ENCODE data around the gene LHX3. TPM values are rescaled to one million over a fixed set of nuclear protein-coding genes. Genes with fewer than 3 reads are reported as not detected.

Gene LHX3
- total and polyA plus RNA-seq, 2 donors (not counting 1 experiment from before 2014, with no cell fraction given): not detected

- no peaks in the 10 kb centered on the region for H3K79me2 ChIP-seq (ENCODE audit: control insufficient read depth, insufficient read depth, low read length)
- H3K4me1 ChIP-seq (ENCODE audit: control insufficient read depth, extremely low read depth, insufficient read depth, low read length): no peaks in the 10 kb centered on the region
- H3K36me3 ChIP-seq (ENCODE audit: control insufficient read depth, insufficient read depth, low read length): no peaks in the 10 kb centered on the region
- H3K4me3 ChIP-seq (replicated peaks in 1 of 4; ENCODE audit: control extremely low read depth in 1 of 4, insufficient read depth in 1 of 4, low read depth in 3 of 4, low read length in 4 of 4): no peak overlapping the region
- TF ChIP-seq EZH2 (IDR thresholded peaks at IDR 0.05; ENCODE audit: low read length, missing control alignments) (peak; percentile 58), CTCF (conservative IDR thresholded peaks at IDR 0.05 in 1 of 2, IDR thresholded peaks at IDR 0.05 in 1 of 2; ENCODE audit: low read depth in 1 of 2, low read length in 2 of 2) (no peak)
- DNase-seq (ENCODE audit: low read depth in 2 of 2): peak in 1 of 2 donors; percentile 20
- no peak overlapping the region for H3K4me2 ChIP-seq (ENCODE audit: extremely low read depth, insufficient read depth, low read length)
- H2AFZ ChIP-seq (ENCODE audit: low read length): no peak overlapping the region
- peaks cover 66% of the 10 kb centered on the region for H3K27me3 ChIP-seq (ENCODE audit: control insufficient read depth, insufficient read depth, low read length)
- no peak overlapping the region for H3K9ac ChIP-seq (ENCODE audit: insufficient read depth, low read length)
- no peak overlapping the region for H3K27ac ChIP-seq (ENCODE audit: insufficient read depth, low read length)
- H3K9me3 ChIP-seq (ENCODE audit: control insufficient read depth, insufficient read depth, low read depth, low read length): no peaks in the 10 kb centered on the region
- no peaks in the 10 kb centered on the region for H4K20me1 ChIP-seq (ENCODE audit: control insufficient read depth, extremely low read depth, insufficient read depth, low read length)
Measured at GRCh38 chr9:136201609-136202453, 3.1 kb downstream of the LHX3 start.

- no peak overlapping the region for H3K9ac ChIP-seq (ENCODE audit: insufficient read depth, low read length)
- no peak overlapping the region for H3K4me2 ChIP-seq (ENCODE audit: extremely low read depth, insufficient read depth, low read length)
- no peaks in the 10 kb centered on the region for H4K20me1 ChIP-seq (ENCODE audit: control insufficient read depth, extremely low read depth, insufficient read depth, low read length)
- no peak overlapping the region for H2AFZ ChIP-seq (ENCODE audit: low read length)
- no peaks in the 10 kb centered on the region for H3K36me3 ChIP-seq (ENCODE audit: control insufficient read depth, insufficient read depth, low read length)
- H3K79me2 ChIP-seq (ENCODE audit: control insufficient read depth, insufficient read depth, low read length): no peaks in the 10 kb centered on the region
- H3K4me3 ChIP-seq (replicated peaks in 1 of 4; ENCODE audit: control extremely low read depth in 1 of 4, insufficient read depth in 1 of 4, low read depth in 3 of 4, low read length in 4 of 4): no peak overlapping the region
- no peak for DNase-seq (ENCODE audit: low read depth in 2 of 2)
- no peaks in the 10 kb centered on the region for H3K9me3 ChIP-seq (ENCODE audit: control insufficient read depth, insufficient read depth, low read depth, low read length)
- H3K27me3 ChIP-seq (ENCODE audit: control insufficient read depth, insufficient read depth, low read length): peaks cover 72% of the 10 kb centered on the region
- no peaks in the 10 kb centered on the region for H3K4me1 ChIP-seq (ENCODE audit: control insufficient read depth, extremely low read depth, insufficient read depth, low read length)
- no peak overlapping the region for H3K27ac ChIP-seq (ENCODE audit: insufficient read depth, low read length)
- TF ChIP-seq CTCF (conservative IDR thresholded peaks at IDR 0.05 in 1 of 2, IDR thresholded peaks at IDR 0.05 in 1 of 2; ENCODE audit: low read depth in 1 of 2, low read length in 2 of 2) (no peak), EZH2 (IDR thresholded peaks at IDR 0.05; ENCODE audit: low read length, missing control alignments) (no peak)
Measured at GRCh38 chr9:136201174-136201573, 3.8 kb downstream of the LHX3 start.

- H3K4me2 ChIP-seq (ENCODE audit: extremely low read depth, insufficient read depth, low read length): no peak overlapping the region
- H3K36me3 ChIP-seq (ENCODE audit: control insufficient read depth, insufficient read depth, low read length): no peaks in the 10 kb centered on the region
- no peak overlapping the region for H2AFZ ChIP-seq (ENCODE audit: low read length)
- no peak overlapping the region for H3K27ac ChIP-seq (ENCODE audit: insufficient read depth, low read length)
- no peak for DNase-seq (ENCODE audit: low read depth in 2 of 2)
- peaks cover 77% of the 10 kb centered on the region for H3K27me3 ChIP-seq (ENCODE audit: control insufficient read depth, insufficient read depth, low read length)
- no peaks in the 10 kb centered on the region for H3K79me2 ChIP-seq (ENCODE audit: control insufficient read depth, insufficient read depth, low read length)
- H4K20me1 ChIP-seq (ENCODE audit: control insufficient read depth, extremely low read depth, insufficient read depth, low read length): no peaks in the 10 kb centered on the region
- TF ChIP-seq EZH2 (IDR thresholded peaks at IDR 0.05; ENCODE audit: low read length, missing control alignments): no peak
- TF ChIP-seq CTCF (conservative IDR thresholded peaks at IDR 0.05 in 1 of 2, IDR thresholded peaks at IDR 0.05 in 1 of 2; ENCODE audit: low read depth in 1 of 2, low read length in 2 of 2): no peak
- H3K9me3 ChIP-seq (ENCODE audit: control insufficient read depth, insufficient read depth, low read depth, low read length): no peaks in the 10 kb centered on the region
- H3K9ac ChIP-seq (ENCODE audit: insufficient read depth, low read length): no peak overlapping the region
- H3K4me3 ChIP-seq (replicated peaks in 1 of 4; ENCODE audit: control extremely low read depth in 1 of 4, insufficient read depth in 1 of 4, low read depth in 3 of 4, low read length in 4 of 4): no peak overlapping the region
- no peaks in the 10 kb centered on the region for H3K4me1 ChIP-seq (ENCODE audit: control insufficient read depth, extremely low read depth, insufficient read depth, low read length)
Measured at GRCh38 chr9:136200424-136200823, 4.5 kb downstream of the LHX3 start.
